Thyroid gland (tissue), 4 donors: ENCODE measurements around the gene OR10H1. TPM values are rescaled to one million over a fixed set of nuclear protein-coding genes. Genes with fewer than 3 reads are reported as not detected.
"Not testable (repeated sequence)": the region's sequence is repeated elsewhere in the genome, so short reads cannot be mapped to it uniquely, and the experiment has no call there.

Experiments
- DNase-seq, 2 donors: peaks; one replicate each; pipeline ENCODE4 v3.0.0-alpha.2; 2019
- H3K27ac ChIP-seq, 3 donors: fragments of 200-600 bp; sonication (generic); 1 replicate in 2 of 3; 2 replicates in 1 of 3; pipeline ENCODE4 v1.5.1; 2016 to 2019; ENCODE audit warnings: mild to moderate bottlenecking in 1 of 3, moderate library complexity in 1 of 3
- H3K27me3 ChIP-seq: fragments of 200-600 bp; sonication (generic); one replicate; pipeline ENCODE4 v1.5.1; 2019
- H3K36me3 ChIP-seq, 2 donors: fragments of 200-600 bp; sonication (generic); one replicate each; pipeline ENCODE4 v1.5.1; 2016 to 2019
- H3K4me1 ChIP-seq, 2 donors: fragments of 200-600 bp; sonication (generic); one replicate each; pipeline ENCODE4 v1.5.1; 2017 to 2019
- H3K4me3 ChIP-seq, 3 donors: fragments of 200-600 bp; sonication (generic); replicated peaks in 1 of 3; 1 replicate in 2 of 3; 2 replicates in 1 of 3; pipeline ENCODE4 v1.5.1; 2016; ENCODE audit warnings: mild to moderate bottlenecking in 1 of 3
- H3K9me3 ChIP-seq: fragments of 200-600 bp; sonication (generic); one replicate; pipeline ENCODE4 v1.5.1; 2017
- POLR2A ChIP-seq, 2 donors: fragments of 450-650 bp; IDR thresholded peaks; one replicate each; pipeline ENCODE4 v1.6.1; 2017; ENCODE audit warnings: antibody characterized with exemption in 2 of 2, mild to moderate bottlenecking in 2 of 2, moderate library complexity in 1 of 2
- WGBS, 2 donors: methylation state at CpG; one replicate each; pipeline ENCODE4 v1.1.5; 2017; 5-methylcytosine and 5-hydroxymethylcytosine counted together
- intact Hi-C: fragments of 100-400 bp; cut with DNase I; formaldehyde crosslinking; loops from one replicate; pipeline ENCODE4 v1.15.1; 2023
- total RNA-seq, 4 donors: library from RNA; depleted of rRNA; stranded (reverse); fragments of >200 nt; gene quantifications; one replicate each; pipeline ENCODE4 v1.2.3, GENCODE V29; 2016
- TF ChIP-seq, protein P1 (sequence below), 6 experiments: fragments of 200-600 bp in 3 of 6; fragments of 450-650 bp in 3 of 6; sonication (generic) in 3 of 6; IDR thresholded peaks; one replicate each; pipeline ENCODE4 v1.5.1; 2016 to 2019; ENCODE audit warnings: antibody characterized with exemption in 6 of 6, mild to moderate bottlenecking in 2 of 6, inconsistent platforms in 1 of 6, moderate library complexity in 1 of 6

OR10H1 gene
- total RNA-seq, 4 donors from 2014 or later, result not detected

DNA sequence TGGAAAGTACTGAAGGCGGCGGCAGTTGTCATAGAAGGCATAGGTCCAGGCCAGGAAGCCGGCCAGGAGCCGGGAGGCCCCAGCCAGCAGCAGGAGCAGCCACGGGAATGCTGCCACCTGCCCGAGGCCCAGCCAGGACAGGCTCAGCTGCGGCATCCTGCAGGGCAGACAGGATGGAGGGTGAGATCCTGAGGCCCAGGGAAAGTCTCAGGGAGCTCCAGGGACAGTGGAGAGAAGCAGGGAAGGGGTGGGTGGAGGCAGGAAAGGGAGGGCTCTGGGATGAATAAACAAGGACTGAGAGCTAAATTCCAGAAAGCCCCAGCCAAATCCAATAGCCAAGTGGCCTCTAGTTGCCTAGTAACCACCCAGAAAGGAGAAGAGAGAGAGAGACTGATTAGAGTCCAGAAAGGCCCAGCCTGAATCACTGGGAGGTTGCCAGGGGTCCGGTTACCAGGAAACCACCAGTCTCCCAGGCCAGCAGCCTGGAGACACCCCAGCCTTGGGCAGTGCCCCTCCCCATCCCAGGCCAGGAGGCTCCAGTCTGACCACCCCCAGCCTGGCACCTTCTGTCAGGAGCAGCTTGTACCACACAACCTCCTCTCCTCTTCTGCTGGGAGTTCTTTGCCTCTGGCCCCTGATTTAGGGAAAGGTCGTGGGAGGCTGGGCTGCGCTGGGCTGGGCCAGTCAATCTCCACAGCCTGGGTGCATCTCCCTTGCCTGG lies 35.5 kb downstream of the OR10H1 start:
- no peaks in the 10 kb centered on the region for H3K27me3 ChIP-seq
- no peaks in the 10 kb centered on the region for H3K9me3 ChIP-seq
- peak; percentile 16 to 19 for DNase-seq
- peak overlapping the region in 1 of 3 donors; percentile 25 for H3K27ac ChIP-seq
- WGBS, 2 donors, result 19 to 25% methylated on average over 7 to 10 of the region's 10 CpGs
- no peaks in the 10 kb centered on the region for H3K4me1 ChIP-seq
- intact Hi-C loops, result no loop called here
- TF ChIP-seq POLR2A (IDR thresholded peaks at IDR 0.05), result no peak
- TF ChIP-seq, protein P1, sequence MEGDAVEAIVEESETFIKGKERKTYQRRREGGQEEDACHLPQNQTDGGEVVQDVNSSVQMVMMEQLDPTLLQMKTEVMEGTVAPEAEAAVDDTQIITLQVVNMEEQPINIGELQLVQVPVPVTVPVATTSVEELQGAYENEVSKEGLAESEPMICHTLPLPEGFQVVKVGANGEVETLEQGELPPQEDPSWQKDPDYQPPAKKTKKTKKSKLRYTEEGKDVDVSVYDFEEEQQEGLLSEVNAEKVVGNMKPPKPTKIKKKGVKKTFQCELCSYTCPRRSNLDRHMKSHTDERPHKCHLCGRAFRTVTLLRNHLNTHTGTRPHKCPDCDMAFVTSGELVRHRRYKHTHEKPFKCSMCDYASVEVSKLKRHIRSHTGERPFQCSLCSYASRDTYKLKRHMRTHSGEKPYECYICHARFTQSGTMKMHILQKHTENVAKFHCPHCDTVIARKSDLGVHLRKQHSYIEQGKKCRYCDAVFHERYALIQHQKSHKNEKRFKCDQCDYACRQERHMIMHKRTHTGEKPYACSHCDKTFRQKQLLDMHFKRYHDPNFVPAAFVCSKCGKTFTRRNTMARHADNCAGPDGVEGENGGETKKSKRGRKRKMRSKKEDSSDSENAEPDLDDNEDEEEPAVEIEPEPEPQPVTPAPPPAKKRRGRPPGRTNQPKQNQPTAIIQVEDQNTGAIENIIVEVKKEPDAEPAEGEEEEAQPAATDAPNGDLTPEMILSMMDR (IDR thresholded peaks at IDR 0.05), result no peak
- H3K36me3 ChIP-seq, result no peaks in the 10 kb centered on the region
- H3K4me3 ChIP-seq, result no peak overlapping the region

GRCh38 chr19:15776991-15777970 lies 38.2 kb downstream of the OR10H1 start:
- WGBS, 2 donors, result 48 to 57% methylated on average over 9 of the region's 9 CpGs
- intact Hi-C loops, result no loop called here
- no peak for DNase-seq
- Histone ChIP-seq H3K4me1 (no peaks in the 10 kb centered on the region), H3K27ac (no peak overlapping the region), H3K4me3 (no peak overlapping the region), H3K27me3 (no peaks in the 10 kb centered on the region), H3K36me3 (no peaks in the 10 kb centered on the region), H3K9me3 (no peaks in the 10 kb centered on the region)
- no peak for TF ChIP-seq POLR2A (IDR thresholded peaks at IDR 0.05)
- TF ChIP-seq, protein P1 (IDR thresholded peaks at IDR 0.05), result no peak

DNA sequence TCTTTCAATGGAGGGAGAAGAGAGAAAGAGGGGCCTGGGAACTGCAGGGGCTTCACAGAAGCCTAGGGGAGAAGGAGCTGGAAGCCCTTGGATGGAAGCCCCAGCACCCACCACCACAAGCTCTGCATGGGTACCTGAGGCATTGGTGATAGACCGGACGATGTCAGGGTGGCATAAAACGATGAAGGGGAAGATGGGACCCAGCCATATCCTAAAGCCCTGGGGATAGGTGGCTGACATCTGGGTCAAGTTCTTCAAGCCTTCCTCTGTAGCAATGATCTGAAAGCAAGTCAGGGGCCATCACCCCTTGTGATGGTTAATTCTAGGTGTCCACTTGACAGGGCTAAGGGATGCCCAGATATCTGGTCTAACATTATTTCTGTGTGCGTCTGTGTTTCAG lies 39.2 kb downstream of the OR10H1 start:
- Histone ChIP-seq H3K27me3 (no peaks in the 10 kb centered on the region), H3K4me1 (no peaks in the 10 kb centered on the region), H3K9me3 (no peaks in the 10 kb centered on the region), H3K4me3 (no peak overlapping the region), H3K36me3 (no peaks in the 10 kb centered on the region), H3K27ac (no peak overlapping the region)
- TF ChIP-seq, protein P1 (IDR thresholded peaks at IDR 0.05), result no peak
- no peak for TF ChIP-seq POLR2A (IDR thresholded peaks at IDR 0.05)
- 71 to 89% methylated on average over 4 of the region's 4 CpGs for WGBS, 2 donors
- intact Hi-C loops, result no loop called here
- DNase-seq, result no peak

DNA sequence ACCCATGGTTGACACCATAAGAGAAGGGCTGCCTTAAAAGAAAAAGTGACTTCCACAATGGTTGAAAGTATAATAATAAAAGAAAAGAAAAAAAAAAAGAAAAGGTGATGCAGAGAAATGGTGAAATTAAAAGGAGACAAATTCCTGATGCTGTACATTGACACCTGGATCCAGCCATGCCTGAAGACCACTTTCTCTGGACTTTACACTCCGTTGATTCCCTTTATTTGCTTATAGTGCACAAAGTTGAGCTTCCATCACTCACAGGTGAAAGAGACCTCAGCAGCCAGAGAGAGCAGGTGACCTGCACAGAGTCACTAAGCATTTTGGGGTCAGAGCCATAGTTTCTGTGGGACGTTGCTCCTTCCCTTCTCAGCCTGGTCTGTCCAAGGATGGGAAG lies 40.2 kb downstream of the OR10H1 start:
- TF ChIP-seq, protein P1 (IDR thresholded peaks at IDR 0.05), result no peak
- no peak for TF ChIP-seq POLR2A (IDR thresholded peaks at IDR 0.05)
- no peaks in the 10 kb centered on the region for H3K27me3 ChIP-seq
- no peaks in the 10 kb centered on the region for H3K9me3 ChIP-seq
- 48 to 56% methylated on average over 2 of the region's 2 CpGs for WGBS, 2 donors
- intact Hi-C loops, result no loop called here
- no peak overlapping the region for H3K4me3 ChIP-seq
- no peak overlapping the region for H3K27ac ChIP-seq
- H3K36me3 ChIP-seq, result no peaks in the 10 kb centered on the region
- no peaks in the 10 kb centered on the region for H3K4me1 ChIP-seq
- DNase-seq, result no peak

DNA sequence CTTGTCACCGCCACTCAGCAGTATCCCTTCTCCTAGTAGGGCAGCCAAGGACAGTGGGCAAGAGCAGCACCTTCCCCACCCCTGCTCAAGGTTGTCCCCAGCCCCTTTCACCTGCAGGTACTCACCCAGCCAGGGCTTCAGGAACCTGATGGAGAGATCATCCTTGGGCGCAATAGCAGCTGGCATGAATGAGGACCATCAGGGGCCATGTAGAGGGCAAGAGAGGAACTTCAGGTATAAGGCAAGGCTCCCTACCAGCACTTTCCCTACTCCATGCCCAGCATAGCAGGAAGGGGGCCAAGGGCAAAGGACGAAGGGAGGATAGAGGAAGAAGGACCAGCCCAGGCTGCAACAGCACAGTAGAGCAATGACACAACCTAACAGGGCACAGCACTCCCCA lies 41.3 kb downstream of the OR10H1 start:
- H3K27ac ChIP-seq, intact Hi-C loops, H3K36me3 ChIP-seq, H3K4me3 ChIP-seq, H3K4me1 ChIP-seq, H3K9me3 ChIP-seq, DNase-seq, H3K27me3 ChIP-seq: not testable (repeated sequence)
- 71 to 73% methylated on average over 3 of the region's 3 CpGs for WGBS, 2 donors
